ENCODE results near the gene INMT.
A peak's percentile ranks its signal among the peaks of the same experiment; 100 is the strongest.

The INMT gene

DNA sequence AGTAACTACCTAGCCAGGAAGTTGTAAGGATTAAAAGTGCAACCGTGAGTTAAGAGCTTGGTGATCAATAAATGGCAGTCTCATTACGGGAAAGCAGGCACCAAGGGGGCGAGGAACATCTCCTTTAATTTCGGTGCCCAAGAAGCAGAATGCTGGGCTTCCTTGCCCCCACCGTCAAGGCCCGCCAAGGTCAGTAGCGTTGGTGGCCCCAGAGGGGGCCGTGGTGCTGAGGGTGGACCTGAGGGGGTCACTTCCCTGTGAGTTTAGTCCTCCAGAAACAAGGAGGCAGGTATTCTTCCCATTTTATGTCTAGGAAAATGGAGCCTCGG lies 18.9 kb downstream of the INMT start:
- 0 out of 2 replicates have a peak, but pooled peaks cover 2% of the 10 kb centered on the region for H3K4me1 ChIP-seq (ENCODE audit: control insufficient read depth, insufficient read depth, low read length)
- TF ChIP-seq BCL11A (tag by site-specific recombination; IDR thresholded peaks at IDR 0.05; ENCODE audit: low read depth) (no peak), SCRT2 (tag by site-specific recombination; IDR thresholded peaks at IDR 0.05) (no peak), KLF8 (tag by site-specific recombination; IDR thresholded peaks at IDR 0.05) (no peak), ZNF549 (tag by site-specific recombination; IDR thresholded peaks at IDR 0.05) (no peak), ZNF529 (tag by site-specific recombination; IDR thresholded peaks at IDR 0.05; ENCODE audit: insufficient replicate concordance) (no peak), ZBTB21 (tag by site-specific recombination; IDR thresholded peaks at IDR 0.05) (no peak), ZNF777 (tag by site-specific recombination; IDR thresholded peaks at IDR 0.05; ENCODE audit: borderline replicate concordance) (no peak), KLF1 (tag by site-specific recombination; IDR thresholded peaks at IDR 0.05) (no peak), ZNF510 (tag by site-specific recombination; IDR thresholded peaks at IDR 0.05; ENCODE audit: insufficient replicate concordance) (no peak), ZNF629 (tag by site-specific recombination; IDR thresholded peaks at IDR 0.05) (no peak), ZNF184 (tag by site-specific recombination; IDR thresholded peaks at IDR 0.05) (no peak), ZNF311 (tag by site-specific recombination; IDR thresholded peaks at IDR 0.05; ENCODE audit: borderline replicate concordance) (no peak), ZNF24 (tag by site-specific recombination; IDR thresholded peaks at IDR 0.05) (no peak), ZEB2 (tag by site-specific recombination; IDR thresholded peaks at IDR 0.05) (no peak), ZNF830 (tag by site-specific recombination; IDR thresholded peaks at IDR 0.05; ENCODE audit: low read depth) (no peak), TRIM28 (IDR thresholded peaks at IDR 0.05; ENCODE audit: borderline replicate concordance, low read length) (no peak), ZNF121 (tag by site-specific recombination; IDR thresholded peaks at IDR 0.05) (no peak)
- TF ChIP-seq, protein P1, sequence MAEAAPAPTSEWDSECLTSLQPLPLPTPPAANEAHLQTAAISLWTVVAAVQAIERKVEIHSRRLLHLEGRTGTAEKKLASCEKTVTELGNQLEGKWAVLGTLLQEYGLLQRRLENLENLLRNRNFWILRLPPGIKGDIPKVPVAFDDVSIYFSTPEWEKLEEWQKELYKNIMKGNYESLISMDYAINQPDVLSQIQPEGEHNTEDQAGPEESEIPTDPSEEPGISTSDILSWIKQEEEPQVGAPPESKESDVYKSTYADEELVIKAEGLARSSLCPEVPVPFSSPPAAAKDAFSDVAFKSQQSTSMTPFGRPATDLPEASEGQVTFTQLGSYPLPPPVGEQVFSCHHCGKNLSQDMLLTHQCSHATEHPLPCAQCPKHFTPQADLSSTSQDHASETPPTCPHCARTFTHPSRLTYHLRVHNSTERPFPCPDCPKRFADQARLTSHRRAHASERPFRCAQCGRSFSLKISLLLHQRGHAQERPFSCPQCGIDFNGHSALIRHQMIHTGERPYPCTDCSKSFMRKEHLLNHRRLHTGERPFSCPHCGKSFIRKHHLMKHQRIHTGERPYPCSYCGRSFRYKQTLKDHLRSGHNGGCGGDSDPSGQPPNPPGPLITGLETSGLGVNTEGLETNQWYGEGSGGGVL (tag by site-specific recombination; IDR thresholded peaks at IDR 0.05): no peak
- TF ChIP-seq, protein P2, sequence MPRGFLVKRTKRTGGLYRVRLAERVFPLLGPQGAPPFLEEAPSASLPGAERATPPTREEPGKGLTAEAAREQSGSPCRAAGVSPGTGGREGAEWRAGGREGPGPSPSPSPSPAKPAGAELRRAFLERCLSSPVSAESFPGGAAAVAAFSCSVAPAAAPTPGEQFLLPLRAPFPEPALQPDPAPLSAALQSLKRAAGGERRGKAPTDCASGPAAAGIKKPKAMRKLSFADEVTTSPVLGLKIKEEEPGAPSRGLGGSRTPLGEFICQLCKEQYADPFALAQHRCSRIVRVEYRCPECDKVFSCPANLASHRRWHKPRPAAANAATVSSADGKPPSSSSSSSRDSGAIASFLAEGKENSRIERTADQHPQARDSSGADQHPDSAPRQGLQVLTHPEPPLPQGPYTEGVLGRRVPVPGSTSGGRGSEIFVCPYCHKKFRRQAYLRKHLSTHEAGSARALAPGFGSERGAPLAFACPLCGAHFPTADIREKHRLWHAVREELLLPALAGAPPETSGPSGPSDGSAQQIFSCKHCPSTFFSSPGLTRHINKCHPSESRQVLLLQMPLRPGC (tag by site-specific recombination; IDR thresholded peaks at IDR 0.05): no peak
- no peak overlapping the region for H3K27ac ChIP-seq (ENCODE audit: extremely low read depth, low read depth, low read length)
- H3K36me3 ChIP-seq (ENCODE audit: control insufficient read depth in 2 of 2, insufficient read depth in 1 of 2, low read length in 2 of 2): no peaks in the 10 kb centered on the region
- no peaks in the 10 kb centered on the region for H3K9me3 ChIP-seq (ENCODE audit: control insufficient read depth, insufficient read depth, low read depth, low read length)
- CTCF ChIA-PET: no interaction called here
- no peak overlapping the region; the same call in 1 of the 2 replicates for H3K4me3 ChIP-seq (ENCODE audit: low read depth, low read length)
- POLR2A ChIA-PET: no interaction called here

DNA sequence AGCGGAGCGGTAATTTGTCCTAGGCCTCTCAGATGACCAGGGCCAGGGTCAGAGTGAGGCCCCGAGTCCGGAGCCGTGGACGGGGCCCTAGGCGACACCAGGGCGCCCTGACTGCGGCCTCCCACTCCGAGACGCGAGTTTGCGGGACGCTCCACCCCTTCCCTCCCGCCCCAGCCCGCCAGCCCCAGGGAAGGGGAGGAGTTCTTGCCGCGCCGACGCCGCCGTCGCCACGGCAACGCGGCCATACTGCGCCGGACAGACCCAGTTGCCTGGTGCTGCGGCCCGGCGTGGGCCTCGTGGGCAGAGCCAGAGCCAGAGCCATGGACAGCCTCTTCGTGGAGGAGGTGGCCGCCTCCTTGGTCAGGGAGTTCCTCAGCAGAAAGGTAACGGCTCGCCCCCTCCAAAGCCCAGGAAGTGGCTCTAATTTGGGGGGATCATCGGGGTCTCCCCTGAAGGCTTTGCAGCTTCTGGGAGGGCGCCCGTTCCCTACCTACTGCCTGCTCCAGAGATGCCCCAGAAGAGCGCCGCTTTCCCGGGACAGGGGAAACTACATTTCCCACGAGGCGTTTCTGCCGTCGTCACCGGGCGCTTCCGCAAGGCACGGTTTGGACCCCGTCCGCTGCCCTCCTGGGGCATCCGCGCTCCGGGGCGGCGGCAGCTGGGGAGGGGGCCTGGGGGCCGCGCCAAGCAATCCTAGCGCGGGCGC lies 19.4 kb downstream of the INMT start, which contains the start of gene MINDY4:
MINDY4 (plus strand) TSS at position 244 of the 706 bp plus-strand sequence; CDS start at position 321, 77 bp downstream.
- H3K4me1 ChIP-seq (ENCODE audit: control insufficient read depth, insufficient read depth, low read length): 0 out of 2 replicates have a peak, but pooled peaks cover 2% of the 10 kb centered on the region
- H3K27ac ChIP-seq (ENCODE audit: extremely low read depth, low read depth, low read length): peak within 1 kb of the TSS; percentile 56; the same call in 1 of the 2 replicates
- H3K9me3 ChIP-seq (ENCODE audit: control insufficient read depth, insufficient read depth, low read depth, low read length): no peaks in the 10 kb centered on the region
- ChIA-PET CTCF (interaction anchor here (1.0 kb wide), 1 partner anchor 352 kb away, joined by 4 read pairs; no protein-coding TSS in a partner anchor), POLR2A (no interaction called here)
- H3K4me3 ChIP-seq (ENCODE audit: low read depth, low read length): peak within 1 kb of the TSS; percentile 67
- H3K36me3 ChIP-seq (ENCODE audit: control insufficient read depth in 2 of 2, insufficient read depth in 1 of 2, low read length in 2 of 2): no peaks in the 10 kb centered on the region
- peak; percentile 72; the same call in 1 of the 2 replicates for TF ChIP-seq ZNF423 (tag by site-specific recombination; IDR thresholded peaks at IDR 0.05)
- TF ChIP-seq, protein P3, sequence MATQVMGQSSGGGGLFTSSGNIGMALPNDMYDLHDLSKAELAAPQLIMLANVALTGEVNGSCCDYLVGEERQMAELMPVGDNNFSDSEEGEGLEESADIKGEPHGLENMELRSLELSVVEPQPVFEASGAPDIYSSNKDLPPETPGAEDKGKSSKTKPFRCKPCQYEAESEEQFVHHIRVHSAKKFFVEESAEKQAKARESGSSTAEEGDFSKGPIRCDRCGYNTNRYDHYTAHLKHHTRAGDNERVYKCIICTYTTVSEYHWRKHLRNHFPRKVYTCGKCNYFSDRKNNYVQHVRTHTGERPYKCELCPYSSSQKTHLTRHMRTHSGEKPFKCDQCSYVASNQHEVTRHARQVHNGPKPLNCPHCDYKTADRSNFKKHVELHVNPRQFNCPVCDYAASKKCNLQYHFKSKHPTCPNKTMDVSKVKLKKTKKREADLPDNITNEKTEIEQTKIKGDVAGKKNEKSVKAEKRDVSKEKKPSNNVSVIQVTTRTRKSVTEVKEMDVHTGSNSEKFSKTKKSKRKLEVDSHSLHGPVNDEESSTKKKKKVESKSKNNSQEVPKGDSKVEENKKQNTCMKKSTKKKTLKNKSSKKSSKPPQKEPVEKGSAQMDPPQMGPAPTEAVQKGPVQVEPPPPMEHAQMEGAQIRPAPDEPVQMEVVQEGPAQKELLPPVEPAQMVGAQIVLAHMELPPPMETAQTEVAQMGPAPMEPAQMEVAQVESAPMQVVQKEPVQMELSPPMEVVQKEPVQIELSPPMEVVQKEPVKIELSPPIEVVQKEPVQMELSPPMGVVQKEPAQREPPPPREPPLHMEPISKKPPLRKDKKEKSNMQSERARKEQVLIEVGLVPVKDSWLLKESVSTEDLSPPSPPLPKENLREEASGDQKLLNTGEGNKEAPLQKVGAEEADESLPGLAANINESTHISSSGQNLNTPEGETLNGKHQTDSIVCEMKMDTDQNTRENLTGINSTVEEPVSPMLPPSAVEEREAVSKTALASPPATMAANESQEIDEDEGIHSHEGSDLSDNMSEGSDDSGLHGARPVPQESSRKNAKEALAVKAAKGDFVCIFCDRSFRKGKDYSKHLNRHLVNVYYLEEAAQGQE (tag by site-specific recombination; IDR thresholded peaks at IDR 0.05): no peak
- peak; percentile 67 for TF ChIP-seq ZBTB17 (tag by site-specific recombination; IDR thresholded peaks at IDR 0.05)
- TF ChIP-seq ZNF2 (tag by site-specific recombination; IDR thresholded peaks at IDR 0.05): 0 out of 2 replicates have a peak, but pooled peaks have one; percentile 50
- TF ChIP-seq ZNF266 (tag by site-specific recombination; IDR thresholded peaks at IDR 0.05; ENCODE audit: low read depth): no peak
- peak; percentile 27; the same call in 1 of the 2 replicates for TF ChIP-seq SP7 (tag by site-specific recombination; IDR thresholded peaks at IDR 0.05)
- TF ChIP-seq ZNF341 (tag by site-specific recombination; IDR thresholded peaks at IDR 0.05; ENCODE audit: low read depth): peak; percentile 48
- TF ChIP-seq ZNF23 (tag by site-specific recombination; IDR thresholded peaks at IDR 0.05; ENCODE audit: borderline replicate concordance): no peak
- TF ChIP-seq, protein P4, sequence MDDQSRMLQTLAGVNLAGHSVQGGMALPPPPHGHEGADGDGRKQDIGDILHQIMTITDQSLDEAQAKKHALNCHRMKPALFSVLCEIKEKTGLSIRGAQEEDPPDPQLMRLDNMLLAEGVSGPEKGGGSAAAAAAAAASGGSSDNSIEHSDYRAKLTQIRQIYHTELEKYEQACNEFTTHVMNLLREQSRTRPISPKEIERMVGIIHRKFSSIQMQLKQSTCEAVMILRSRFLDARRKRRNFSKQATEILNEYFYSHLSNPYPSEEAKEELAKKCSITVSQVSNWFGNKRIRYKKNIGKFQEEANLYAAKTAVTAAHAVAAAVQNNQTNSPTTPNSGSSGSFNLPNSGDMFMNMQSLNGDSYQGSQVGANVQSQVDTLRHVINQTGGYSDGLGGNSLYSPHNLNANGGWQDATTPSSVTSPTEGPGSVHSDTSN (CRISPR knock-in tag; IDR thresholded peaks at IDR 0.05): peak; percentile 69; the same call in 1 of the 2 replicates
- TF ChIP-seq ZNF19 (tag by site-specific recombination; IDR thresholded peaks at IDR 0.05; ENCODE audit: low read depth): no peak

All from HEK293 (cell line).